Epithelial cell of prostate (primary cell): ENCODE measurements around the gene DRGX.

Experiments
- DNase-seq: peaks from one replicate; pipeline ENCODE4 v3.0.0-alpha.2; 2011; ENCODE audit warnings: low read depth, low spot score
- H3K27ac ChIP-seq: fragments of 450-650 bp; 2 replicates; pipeline ENCODE4 v1.5.1; 2017; ENCODE audit warnings: mild to moderate bottlenecking

The DRGX gene

GRCh38 chr10:49323896-49324270 is 72.0 kb downstream of the DRGX start:
- no peak overlapping the region for H3K27ac ChIP-seq

GRCh38 chr10:49323171-49323895 is 72.6 kb downstream of the DRGX start:
- no peak for DNase-seq
- no peak overlapping the region for H3K27ac ChIP-seq

More at GRCh38 chr10:49323896-49324270, 72.0 kb downstream of the DRGX start:
- DNase-seq: no peak

DNA sequence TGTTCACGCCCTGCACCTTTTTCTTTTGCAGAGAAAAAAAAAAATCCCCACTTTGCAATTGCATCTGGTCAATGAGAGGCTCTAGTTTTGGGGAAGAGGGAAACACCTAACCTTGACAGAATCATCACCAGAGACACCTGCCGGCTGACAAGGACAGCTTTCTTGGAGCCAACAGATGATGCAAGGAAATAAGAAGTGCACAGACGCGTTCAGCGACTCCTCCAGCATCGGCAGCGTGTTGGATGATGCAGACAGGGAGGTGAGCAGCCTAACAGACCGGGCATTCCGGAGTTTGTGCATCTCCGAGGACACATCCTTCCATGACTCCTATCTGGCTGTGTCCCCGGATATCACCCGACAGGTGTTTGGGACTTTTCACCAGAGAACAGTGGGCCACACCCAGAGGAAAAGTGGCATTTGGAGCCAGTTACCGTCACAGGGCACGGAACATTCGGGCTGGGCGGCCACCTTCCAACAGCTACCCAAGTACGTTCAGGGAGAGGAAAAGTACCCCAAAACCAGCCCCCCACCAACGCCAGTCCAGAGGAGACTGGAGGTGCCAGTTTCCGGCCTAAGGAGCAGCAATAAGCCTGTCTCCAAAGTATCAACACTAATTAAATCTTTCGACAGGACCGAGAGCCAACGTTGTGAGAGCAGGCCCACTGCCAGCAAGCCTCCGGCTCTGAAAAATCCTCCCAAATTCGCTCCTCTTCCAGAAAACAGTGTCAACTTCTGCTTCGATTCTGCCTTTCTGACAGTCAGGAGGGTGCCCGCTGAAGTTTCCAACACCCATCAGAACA is 73.3 kb downstream of the DRGX start:
- no peak for DNase-seq
- H3K27ac ChIP-seq: no peak overlapping the region

DNA sequence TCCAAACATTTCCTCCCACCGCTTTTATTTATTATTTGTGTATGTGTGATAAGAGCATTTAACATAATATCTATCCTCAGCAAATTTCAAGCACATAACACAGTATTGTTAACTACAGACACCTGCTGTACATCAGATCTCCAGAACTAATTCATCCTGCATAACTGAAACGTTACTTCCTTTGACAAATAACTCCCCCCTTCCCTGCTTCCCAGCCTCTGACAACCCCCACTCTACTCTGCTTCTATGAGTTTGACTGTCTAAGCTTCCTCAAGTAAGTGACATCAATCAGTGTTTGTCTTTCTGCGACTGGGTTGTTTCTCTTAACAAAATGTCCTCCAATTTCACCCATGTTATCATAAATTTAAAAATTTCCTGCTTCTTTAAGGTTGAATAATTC is 74.9 kb downstream of the DRGX start:
- DNase-seq: no peak
- H3K27ac ChIP-seq: no peak overlapping the region

DNA sequence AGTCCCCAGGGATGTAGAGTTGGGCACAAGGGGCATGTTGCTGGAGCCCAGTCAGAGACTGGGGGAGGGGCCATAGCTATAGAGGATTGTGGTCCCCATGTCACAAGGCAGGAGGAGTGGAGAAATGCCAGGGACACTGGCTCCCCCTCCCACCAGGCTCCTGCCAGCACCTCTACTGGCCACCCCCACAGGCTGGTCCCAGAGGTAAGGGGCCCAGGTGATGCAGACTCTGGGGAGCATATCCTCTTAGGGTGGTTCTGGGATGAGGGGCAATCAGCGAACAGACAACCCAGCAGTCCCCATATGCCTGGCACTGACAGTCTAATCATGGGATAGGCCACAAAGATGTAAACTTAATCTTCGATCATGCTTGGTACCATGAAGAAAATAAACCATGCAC is 75.7 kb downstream of the DRGX start:
- H3K27ac ChIP-seq: no peak overlapping the region
- DNase-seq: no peak

DNA sequence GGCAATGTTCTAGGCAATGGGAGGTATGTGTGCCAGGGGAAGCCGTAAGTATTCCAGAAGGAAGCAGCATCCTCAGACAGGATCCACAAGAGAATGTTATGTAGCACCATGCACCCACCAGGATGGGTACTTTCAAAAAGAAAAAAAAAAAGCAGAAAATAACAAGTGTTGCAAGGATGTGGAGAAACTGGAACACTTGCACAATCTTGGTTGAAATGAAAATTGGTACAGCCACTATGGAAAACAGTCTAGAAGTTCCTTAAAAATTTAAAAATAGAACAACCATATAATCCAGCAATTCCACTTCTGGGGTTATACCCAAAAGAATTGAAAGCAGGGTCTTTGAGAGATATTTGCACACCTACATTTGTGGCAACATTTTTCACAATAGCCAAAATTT is 76.7 kb downstream of the DRGX start:
- no peak for DNase-seq

DNA sequence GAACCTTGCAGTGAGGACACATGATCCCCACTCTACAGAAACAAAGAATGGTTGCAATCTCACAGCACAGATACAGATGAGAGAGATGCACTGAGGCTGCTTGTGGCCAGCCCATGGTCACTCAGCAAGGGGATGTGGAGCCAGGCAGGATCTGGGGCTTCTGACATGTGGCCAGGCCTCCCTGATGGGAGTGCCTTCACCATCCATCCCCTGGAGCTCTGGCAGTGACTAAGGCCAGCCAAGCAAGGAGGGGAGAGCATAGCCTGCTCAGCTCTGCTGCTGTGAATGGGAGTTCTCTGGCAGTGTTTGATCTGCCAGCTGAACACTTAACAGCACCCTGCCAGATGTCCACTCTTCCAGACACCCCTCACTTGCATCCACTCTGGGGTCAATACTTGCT is 77.1 kb downstream of the DRGX start:
- no peak for DNase-seq
- no peak overlapping the region for H3K27ac ChIP-seq

More for the DNA sequence above, 76.7 kb downstream of the DRGX start:
- no peak overlapping the region for H3K27ac ChIP-seq

DNA sequence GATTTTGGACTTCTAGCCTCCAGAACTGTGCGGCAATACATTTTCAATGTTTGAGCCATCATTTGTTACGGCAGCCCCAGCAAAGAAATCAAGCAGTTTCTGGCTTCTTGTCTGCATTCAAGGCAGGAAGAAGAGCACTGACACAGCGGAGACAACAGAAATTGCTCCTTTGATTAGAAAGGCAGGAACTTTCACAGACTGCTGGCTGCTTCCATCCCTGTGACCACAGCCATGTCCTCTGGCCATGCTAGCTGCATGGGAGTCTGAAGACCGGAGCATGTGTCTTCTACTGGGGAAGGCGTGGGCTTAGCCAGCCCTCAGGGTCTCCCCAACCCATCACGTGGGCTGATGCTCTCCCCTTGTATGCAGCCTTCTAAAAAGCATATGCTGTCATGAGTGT is 77.9 kb downstream of the DRGX start:
- no peak for DNase-seq
- H3K27ac ChIP-seq: no peak overlapping the region

- no peak for DNase-seq
- H3K27ac ChIP-seq: no peak overlapping the region
Observed at GRCh38 chr10:49314806-49315205, 81.1 kb downstream of the DRGX start.
